ENCODE results near the gene RNF31.

DNA sequence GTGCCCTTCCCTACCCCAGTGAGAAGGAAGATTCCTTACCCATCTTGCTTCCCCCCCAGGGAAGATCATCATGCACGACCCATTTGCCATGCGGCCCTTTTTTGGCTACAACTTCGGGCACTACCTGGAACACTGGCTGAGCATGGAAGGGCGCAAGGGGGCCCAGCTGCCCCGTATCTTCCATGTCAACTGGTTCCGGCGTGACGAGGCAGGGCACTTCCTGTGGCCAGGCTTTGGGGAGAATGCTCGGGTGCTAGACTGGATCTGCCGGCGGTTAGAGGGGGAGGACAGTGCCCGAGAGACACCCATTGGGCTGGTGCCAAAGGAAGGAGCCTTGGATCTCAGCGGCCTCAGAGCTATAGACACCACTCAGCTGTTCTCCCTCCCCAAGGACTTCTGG lies 43.8 kb upstream of the RNF31 start:
- TF ChIP-seq OSR1 (CRISPR knock-in tag; IDR thresholded peaks at IDR 0.05) (no peak), CSDC2 (CRISPR knock-in tag; IDR thresholded peaks at IDR 0.05) (no peak), ZFP3 (CRISPR knock-in tag; IDR thresholded peaks at IDR 0.05) (no peak), TOX (CRISPR knock-in tag; IDR thresholded peaks at IDR 0.05; ENCODE audit: borderline replicate concordance) (no peak), ARNTL (CRISPR knock-in tag; IDR thresholded peaks at IDR 0.05; ENCODE audit: borderline replicate concordance, low read depth) (no peak), PATZ1 (CRISPR knock-in tag; IDR thresholded peaks at IDR 0.05; ENCODE audit: borderline replicate concordance) (no peak), ZFP30 (CRISPR knock-in tag; IDR thresholded peaks at IDR 0.05) (no peak)
- TF ChIP-seq, protein P1, sequence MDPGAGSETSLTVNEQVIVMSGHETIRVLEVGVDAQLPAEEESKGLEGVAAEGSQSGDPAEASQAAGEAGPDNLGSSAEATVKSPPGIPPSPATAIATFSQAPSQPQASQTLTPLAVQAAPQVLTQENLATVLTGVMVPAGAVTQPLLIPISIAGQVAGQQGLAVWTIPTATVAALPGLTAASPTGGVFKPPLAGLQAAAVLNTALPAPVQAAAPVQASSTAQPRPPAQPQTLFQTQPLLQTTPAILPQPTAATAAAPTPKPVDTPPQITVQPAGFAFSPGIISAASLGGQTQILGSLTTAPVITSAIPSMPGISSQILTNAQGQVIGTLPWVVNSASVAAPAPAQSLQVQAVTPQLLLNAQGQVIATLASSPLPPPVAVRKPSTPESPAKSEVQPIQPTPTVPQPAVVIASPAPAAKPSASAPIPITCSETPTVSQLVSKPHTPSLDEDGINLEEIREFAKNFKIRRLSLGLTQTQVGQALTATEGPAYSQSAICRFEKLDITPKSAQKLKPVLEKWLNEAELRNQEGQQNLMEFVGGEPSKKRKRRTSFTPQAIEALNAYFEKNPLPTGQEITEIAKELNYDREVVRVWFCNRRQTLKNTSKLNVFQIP (CRISPR knock-in tag; IDR thresholded peaks at IDR 0.05; ENCODE audit: borderline replicate concordance, low read depth) = no peak
- TF ChIP-seq, protein P2, sequence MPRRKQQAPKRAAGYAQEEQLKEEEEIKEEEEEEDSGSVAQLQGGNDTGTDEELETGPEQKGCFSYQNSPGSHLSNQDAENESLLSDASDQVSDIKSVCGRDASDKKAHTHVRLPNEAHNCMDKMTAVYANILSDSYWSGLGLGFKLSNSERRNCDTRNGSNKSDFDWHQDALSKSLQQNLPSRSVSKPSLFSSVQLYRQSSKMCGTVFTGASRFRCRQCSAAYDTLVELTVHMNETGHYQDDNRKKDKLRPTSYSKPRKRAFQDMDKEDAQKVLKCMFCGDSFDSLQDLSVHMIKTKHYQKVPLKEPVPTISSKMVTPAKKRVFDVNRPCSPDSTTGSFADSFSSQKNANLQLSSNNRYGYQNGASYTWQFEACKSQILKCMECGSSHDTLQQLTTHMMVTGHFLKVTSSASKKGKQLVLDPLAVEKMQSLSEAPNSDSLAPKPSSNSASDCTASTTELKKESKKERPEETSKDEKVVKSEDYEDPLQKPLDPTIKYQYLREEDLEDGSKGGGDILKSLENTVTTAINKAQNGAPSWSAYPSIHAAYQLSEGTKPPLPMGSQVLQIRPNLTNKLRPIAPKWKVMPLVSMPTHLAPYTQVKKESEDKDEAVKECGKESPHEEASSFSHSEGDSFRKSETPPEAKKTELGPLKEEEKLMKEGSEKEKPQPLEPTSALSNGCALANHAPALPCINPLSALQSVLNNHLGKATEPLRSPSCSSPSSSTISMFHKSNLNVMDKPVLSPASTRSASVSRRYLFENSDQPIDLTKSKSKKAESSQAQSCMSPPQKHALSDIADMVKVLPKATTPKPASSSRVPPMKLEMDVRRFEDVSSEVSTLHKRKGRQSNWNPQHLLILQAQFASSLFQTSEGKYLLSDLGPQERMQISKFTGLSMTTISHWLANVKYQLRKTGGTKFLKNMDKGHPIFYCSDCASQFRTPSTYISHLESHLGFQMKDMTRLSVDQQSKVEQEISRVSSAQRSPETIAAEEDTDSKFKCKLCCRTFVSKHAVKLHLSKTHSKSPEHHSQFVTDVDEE (CRISPR knock-in tag; IDR thresholded peaks at IDR 0.05) = no peak
